ENCODE measurements around the gene TAOK1. TPM values are rescaled to one million over a fixed set of nuclear protein-coding genes. Genes with fewer than 3 reads are reported as not detected.

TAOK1 gene
- total and polyA plus RNA-seq, 2 of the 13 experiments (the other 11 are each of a cell fraction or from before 2014, with no cell fraction given), result 14.1 to 23.0 TPM

DNA sequence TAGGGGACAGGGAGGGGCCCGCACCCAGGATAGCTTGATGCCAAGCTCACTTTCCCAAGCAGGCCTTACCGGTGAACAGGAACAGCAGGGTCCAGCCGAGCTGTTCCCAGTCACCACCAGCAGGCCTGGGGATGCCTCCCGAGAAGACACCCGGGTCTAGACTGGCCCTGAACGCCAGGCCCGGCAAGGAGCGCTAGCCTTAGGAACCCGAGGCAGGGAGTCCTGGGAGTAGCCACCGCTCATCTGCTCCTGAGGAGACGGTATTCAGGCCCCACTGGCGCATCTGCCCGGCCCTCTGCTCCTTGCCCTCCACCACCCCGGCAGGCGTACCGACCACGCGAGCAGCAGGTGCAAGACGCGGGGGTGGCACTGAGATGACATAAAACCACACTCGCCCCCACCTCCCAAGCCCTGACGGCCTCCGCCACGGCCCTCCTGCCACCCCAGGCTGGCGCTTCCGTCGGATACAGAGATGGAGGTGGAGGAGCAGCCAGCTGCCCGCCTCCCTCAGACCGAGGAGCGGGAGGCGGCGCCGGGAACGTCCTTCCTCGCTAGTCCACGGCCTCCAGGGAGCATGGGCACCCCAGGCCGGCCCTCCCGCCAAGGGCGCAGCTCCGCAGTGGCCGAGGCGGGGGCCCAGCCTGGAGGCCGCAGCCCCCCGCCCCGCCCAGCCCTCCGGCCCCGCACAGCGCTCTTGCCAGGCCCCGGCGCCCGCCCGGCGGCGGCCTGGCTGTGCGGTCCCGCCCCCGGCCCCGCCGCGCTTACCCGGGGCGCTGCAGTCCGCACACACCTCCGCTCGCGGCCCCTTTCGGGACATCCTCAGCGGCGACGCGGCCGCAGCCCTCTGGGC lies 198.6 kb downstream of the TAOK1 start (continued):
- TF ChIP-seq PRMT3 (CRISPR knock-in tag; IDR thresholded peaks at IDR 0.05; ENCODE audit: borderline replicate concordance, low read depth) (no peak), NBN (conservative IDR thresholded peaks at IDR 0.05) (no peak), NFYB (CRISPR knock-in tag; IDR thresholded peaks at IDR 0.05) (no peak), NCOA2 (CRISPR knock-in tag; IDR thresholded peaks at IDR 0.05) (no peak), ARID2 (CRISPR knock-in tag; IDR thresholded peaks at IDR 0.05; ENCODE audit: borderline replicate concordance) (0 out of 2 replicates have a peak, but pooled peaks have one; percentile 32), HMG20A (CRISPR knock-in tag; IDR thresholded peaks at IDR 0.05; ENCODE audit: borderline replicate concordance) (no peak), ZC3H13 (CRISPR knock-in tag; IDR thresholded peaks at IDR 0.05) (no peak), SMAD1 (CRISPR knock-in tag; IDR thresholded peaks at IDR 0.05; ENCODE audit: borderline replicate concordance, low read depth) (no peak), DMAP1 (CRISPR knock-in tag; IDR thresholded peaks at IDR 0.05) (0 out of 2 replicates have a peak, but pooled peaks have one; percentile 35), HMG20B (CRISPR knock-in tag; conservative IDR thresholded peaks at IDR 0.05) (no peak), ATRX (CRISPR knock-in tag; IDR thresholded peaks at IDR 0.05; ENCODE audit: borderline replicate concordance) (no peak), ZBTB7A (CRISPR knock-in tag; IDR thresholded peaks at IDR 0.05) (no peak), SOX5 (CRISPR knock-in tag; IDR thresholded peaks at IDR 0.05; ENCODE audit: borderline replicate concordance) (no peak), EEA1 (CRISPR knock-in tag; IDR thresholded peaks at IDR 0.05; ENCODE audit: borderline replicate concordance) (no peak), PPARG (CRISPR knock-in tag; conservative IDR thresholded peaks at IDR 0.05) (no peak), MEIS2 (CRISPR knock-in tag; IDR thresholded peaks at IDR 0.05) (0 out of 2 replicates have a peak, but pooled peaks have one; percentile 26), TCF7 (IDR thresholded peaks at IDR 0.05; ENCODE audit: low read depth) (no peak), ZFAT (CRISPR knock-in tag; conservative IDR thresholded peaks at IDR 0.05) (no peak)
- TF ChIP-seq, protein P1, sequence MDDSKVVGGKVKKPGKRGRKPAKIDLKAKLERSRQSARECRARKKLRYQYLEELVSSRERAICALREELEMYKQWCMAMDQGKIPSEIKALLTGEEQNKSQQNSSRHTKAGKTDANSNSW (CRISPR knock-in tag; IDR thresholded peaks at IDR 0.05; ENCODE audit: borderline replicate concordance), result no peak
- TF ChIP-seq, protein P2, sequence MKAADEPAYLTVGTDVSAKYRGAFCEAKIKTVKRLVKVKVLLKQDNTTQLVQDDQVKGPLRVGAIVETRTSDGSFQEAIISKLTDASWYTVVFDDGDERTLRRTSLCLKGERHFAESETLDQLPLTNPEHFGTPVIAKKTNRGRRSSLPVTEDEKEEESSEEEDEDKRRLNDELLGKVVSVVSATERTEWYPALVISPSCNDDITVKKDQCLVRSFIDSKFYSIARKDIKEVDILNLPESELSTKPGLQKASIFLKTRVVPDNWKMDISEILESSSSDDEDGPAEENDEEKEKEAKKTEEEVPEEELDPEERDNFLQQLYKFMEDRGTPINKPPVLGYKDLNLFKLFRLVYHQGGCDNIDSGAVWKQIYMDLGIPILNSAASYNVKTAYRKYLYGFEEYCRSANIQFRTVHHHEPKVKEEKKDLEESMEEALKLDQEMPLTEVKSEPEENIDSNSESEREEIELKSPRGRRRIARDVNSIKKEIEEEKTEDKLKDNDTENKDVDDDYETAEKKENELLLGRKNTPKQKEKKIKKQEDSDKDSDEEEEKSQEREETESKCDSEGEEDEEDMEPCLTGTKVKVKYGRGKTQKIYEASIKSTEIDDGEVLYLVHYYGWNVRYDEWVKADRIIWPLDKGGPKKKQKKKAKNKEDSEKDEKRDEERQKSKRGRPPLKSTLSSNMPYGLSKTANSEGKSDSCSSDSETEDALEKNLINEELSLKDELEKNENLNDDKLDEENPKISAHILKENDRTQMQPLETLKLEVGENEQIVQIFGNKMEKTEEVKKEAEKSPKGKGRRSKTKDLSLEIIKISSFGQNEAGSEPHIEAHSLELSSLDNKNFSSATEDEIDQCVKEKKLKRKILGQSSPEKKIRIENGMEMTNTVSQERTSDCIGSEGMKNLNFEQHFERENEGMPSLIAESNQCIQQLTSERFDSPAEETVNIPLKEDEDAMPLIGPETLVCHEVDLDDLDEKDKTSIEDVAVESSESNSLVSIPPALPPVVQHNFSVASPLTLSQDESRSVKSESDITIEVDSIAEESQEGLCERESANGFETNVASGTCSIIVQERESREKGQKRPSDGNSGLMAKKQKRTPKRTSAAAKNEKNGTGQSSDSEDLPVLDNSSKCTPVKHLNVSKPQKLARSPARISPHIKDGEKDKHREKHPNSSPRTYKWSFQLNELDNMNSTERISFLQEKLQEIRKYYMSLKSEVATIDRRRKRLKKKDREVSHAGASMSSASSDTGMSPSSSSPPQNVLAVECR (CRISPR knock-in tag; IDR thresholded peaks at IDR 0.05; ENCODE audit: borderline replicate concordance), result peak; percentile 60
- TF ChIP-seq, protein P3, sequence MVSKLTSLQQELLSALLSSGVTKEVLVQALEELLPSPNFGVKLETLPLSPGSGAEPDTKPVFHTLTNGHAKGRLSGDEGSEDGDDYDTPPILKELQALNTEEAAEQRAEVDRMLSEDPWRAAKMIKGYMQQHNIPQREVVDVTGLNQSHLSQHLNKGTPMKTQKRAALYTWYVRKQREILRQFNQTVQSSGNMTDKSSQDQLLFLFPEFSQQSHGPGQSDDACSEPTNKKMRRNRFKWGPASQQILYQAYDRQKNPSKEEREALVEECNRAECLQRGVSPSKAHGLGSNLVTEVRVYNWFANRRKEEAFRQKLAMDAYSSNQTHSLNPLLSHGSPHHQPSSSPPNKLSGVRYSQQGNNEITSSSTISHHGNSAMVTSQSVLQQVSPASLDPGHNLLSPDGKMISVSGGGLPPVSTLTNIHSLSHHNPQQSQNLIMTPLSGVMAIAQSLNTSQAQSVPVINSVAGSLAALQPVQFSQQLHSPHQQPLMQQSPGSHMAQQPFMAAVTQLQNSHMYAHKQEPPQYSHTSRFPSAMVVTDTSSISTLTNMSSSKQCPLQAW (CRISPR knock-in tag; IDR thresholded peaks at IDR 0.05), result 0 out of 2 replicates have a peak, but pooled peaks have one; percentile 32
- TF ChIP-seq, protein P4, sequence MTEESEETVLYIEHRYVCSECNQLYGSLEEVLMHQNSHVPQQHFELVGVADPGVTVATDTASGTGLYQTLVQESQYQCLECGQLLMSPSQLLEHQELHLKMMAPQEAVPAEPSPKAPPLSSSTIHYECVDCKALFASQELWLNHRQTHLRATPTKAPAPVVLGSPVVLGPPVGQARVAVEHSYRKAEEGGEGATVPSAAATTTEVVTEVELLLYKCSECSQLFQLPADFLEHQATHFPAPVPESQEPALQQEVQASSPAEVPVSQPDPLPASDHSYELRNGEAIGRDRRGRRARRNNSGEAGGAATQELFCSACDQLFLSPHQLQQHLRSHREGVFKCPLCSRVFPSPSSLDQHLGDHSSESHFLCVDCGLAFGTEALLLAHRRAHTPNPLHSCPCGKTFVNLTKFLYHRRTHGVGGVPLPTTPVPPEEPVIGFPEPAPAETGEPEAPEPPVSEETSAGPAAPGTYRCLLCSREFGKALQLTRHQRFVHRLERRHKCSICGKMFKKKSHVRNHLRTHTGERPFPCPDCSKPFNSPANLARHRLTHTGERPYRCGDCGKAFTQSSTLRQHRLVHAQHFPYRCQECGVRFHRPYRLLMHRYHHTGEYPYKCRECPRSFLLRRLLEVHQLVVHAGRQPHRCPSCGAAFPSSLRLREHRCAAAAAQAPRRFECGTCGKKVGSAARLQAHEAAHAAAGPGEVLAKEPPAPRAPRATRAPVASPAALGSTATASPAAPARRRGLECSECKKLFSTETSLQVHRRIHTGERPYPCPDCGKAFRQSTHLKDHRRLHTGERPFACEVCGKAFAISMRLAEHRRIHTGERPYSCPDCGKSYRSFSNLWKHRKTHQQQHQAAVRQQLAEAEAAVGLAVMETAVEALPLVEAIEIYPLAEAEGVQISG (CRISPR knock-in tag; IDR thresholded peaks at IDR 0.05), result 0 out of 2 replicates have a peak, but pooled peaks have one; percentile 5

Measured in HepG2 (cell line).